SH-SY5Y (cell line): ENCODE results near the gene MAN1C1.

ENCODE experiments used
- GATA2 ChIP-seq: IDR thresholded peaks from 2 replicates; pipeline ENCODE4 v1.6.1; 2011; ENCODE audit warnings: mild to moderate bottlenecking, low read depth, low read length
- GATA3 ChIP-seq: IDR thresholded peaks from 2 replicates; pipeline ENCODE4 v1.6.1; 2011; ENCODE audit warnings: low read depth, mild to moderate bottlenecking, low read length, moderate library complexity

DNA sequence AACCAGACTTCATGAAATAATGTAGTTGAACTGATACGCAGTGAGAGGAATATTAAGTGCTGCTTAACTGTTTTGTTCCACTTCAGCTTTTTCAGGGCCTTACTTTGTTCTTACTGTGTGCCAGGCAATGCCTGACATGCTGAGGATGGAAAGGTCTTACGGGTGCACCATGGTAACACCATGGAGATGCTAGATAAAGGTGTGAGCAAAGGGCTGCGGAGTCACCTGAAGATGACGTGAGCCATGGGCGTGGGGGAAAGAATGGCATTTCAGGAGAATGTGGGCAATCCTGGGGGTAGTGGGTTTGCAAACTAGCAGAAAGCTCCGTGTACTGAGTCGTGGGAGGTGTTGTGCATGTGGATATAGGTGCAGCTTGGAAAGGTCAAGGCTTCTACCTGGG is 27.3 kb downstream of the MAN1C1 start:
- TF ChIP-seq GATA2: no peak
- TF ChIP-seq GATA3: no peak
